Measurements from ENCODE around the gene APLF. TPM values are rescaled to one million over a fixed set of nuclear protein-coding genes. Genes with fewer than 3 reads are reported as not detected.

APLF gene
- total RNA-seq, 1 experiment from 2014 or later, result 2.4 TPM

- TF ChIP-seq CTCF (conservative IDR thresholded peaks at IDR 0.05; ENCODE audit: low read depth, low read length) (no peak), EZH2phosphoT487 (IDR thresholded peaks at IDR 0.05; ENCODE audit: borderline replicate concordance, low read length) (no peak), EZH2 (IDR thresholded peaks at IDR 0.05; ENCODE audit: low read length, unreplicated experiment) (no peak)
- ChIA-PET POLR2A (ENCODE audit: unreplicated experiment) (no interaction called here), CTCF (no interaction called here)
- Histone ChIP-seq H3K27me3 (ENCODE audit: low read length) (no peaks in the 10 kb centered on the region), H3K9me3 (ENCODE audit: low read length) (no peaks in the 10 kb centered on the region), H3K4me1 (ENCODE audit: insufficient read depth, low read length) (peaks cover 30% of the 10 kb centered on the region), H3K9me2 (replicated peaks; ENCODE audit: low read length) (no peaks in the 10 kb centered on the region), H4K20me1 (ENCODE audit: low read length) (no peaks in the 10 kb centered on the region), H3K9ac (ENCODE audit: low read length) (no peak overlapping the region), H3K79me2 (ENCODE audit: low read length) (peaks cover 8% of the 10 kb centered on the region; the same call in 1 of the 2 replicates), H3K4me2 (ENCODE audit: low read length) (no peak overlapping the region), H2AFZ (ENCODE audit: low read length) (no peak overlapping the region), H3K27ac (ENCODE audit: low read length) (no peak overlapping the region), H3K4me3 (ENCODE audit: low read length) (no peak overlapping the region), H3K36me3 (ENCODE audit: low read depth, low read length) (no peaks in the 10 kb centered on the region), H3F3A (ENCODE audit: low read length, unreplicated experiment) (no peaks in the 10 kb centered on the region)
- no TSS peak for BruUV-seq (replicated peaks)
- ATAC-seq (no peak), DNase-seq (peak; percentile 70)
- intact Hi-C loops (cut with micrococcal nuclease), result loop anchor here (5.0 kb wide), 2 partner anchors 437 to 457 kb away; no protein-coding TSS in a partner anchor
These were observed 2.5 kb downstream of the APLF start for GRCh38 chr2:68469935-68470334.

GRCh38 chr2:68471385-68471784 is 4.0 kb downstream of the APLF start:
- no peak overlapping the region for H3K27ac ChIP-seq (ENCODE audit: low read length)
- H3K9ac ChIP-seq (ENCODE audit: low read length), result no peak overlapping the region
- H3K9me2 ChIP-seq (replicated peaks; ENCODE audit: low read length), result no peaks in the 10 kb centered on the region
- BruUV-seq (replicated peaks), result no TSS peak
- ChIA-PET CTCF (no interaction called here), POLR2A (ENCODE audit: unreplicated experiment) (no interaction called here)
- H3K79me2 ChIP-seq (ENCODE audit: low read length), result peaks cover 8% of the 10 kb centered on the region; the same call in 1 of the 2 replicates
- no peak for TF ChIP-seq EZH2 (IDR thresholded peaks at IDR 0.05; ENCODE audit: low read length, unreplicated experiment)
- no peak for TF ChIP-seq CTCF (conservative IDR thresholded peaks at IDR 0.05; ENCODE audit: low read depth, low read length)
- TF ChIP-seq EZH2phosphoT487 (IDR thresholded peaks at IDR 0.05; ENCODE audit: borderline replicate concordance, low read length), result no peak
- ATAC-seq (no peak), DNase-seq (no peak)
- H3K9me3 ChIP-seq (ENCODE audit: low read length), result no peaks in the 10 kb centered on the region
- H3K4me3 ChIP-seq (ENCODE audit: low read length), result no peak overlapping the region
- H2AFZ ChIP-seq (ENCODE audit: low read length), result no peak overlapping the region
- H4K20me1 ChIP-seq (ENCODE audit: low read length), result no peaks in the 10 kb centered on the region
- no peaks in the 10 kb centered on the region for H3F3A ChIP-seq (ENCODE audit: low read length, unreplicated experiment)
- no peaks in the 10 kb centered on the region for H3K27me3 ChIP-seq (ENCODE audit: low read length)
- intact Hi-C loops (cut with micrococcal nuclease), result no loop called here
- H3K4me1 ChIP-seq (ENCODE audit: insufficient read depth, low read length), result peaks cover 17% of the 10 kb centered on the region
- H3K36me3 ChIP-seq (ENCODE audit: low read depth, low read length), result no peaks in the 10 kb centered on the region
- H3K4me2 ChIP-seq (ENCODE audit: low read length), result no peak overlapping the region

- Histone ChIP-seq H2AFZ (ENCODE audit: low read length) (no peak overlapping the region), H3K9me3 (ENCODE audit: low read length) (no peaks in the 10 kb centered on the region), H3K4me2 (ENCODE audit: low read length) (no peak overlapping the region), H4K20me1 (ENCODE audit: low read length) (no peaks in the 10 kb centered on the region), H3K4me1 (ENCODE audit: insufficient read depth, low read length) (peaks cover 17% of the 10 kb centered on the region), H3F3A (ENCODE audit: low read length, unreplicated experiment) (no peaks in the 10 kb centered on the region), H3K27me3 (ENCODE audit: low read length) (no peaks in the 10 kb centered on the region), H3K4me3 (ENCODE audit: low read length) (no peak overlapping the region), H3K27ac (ENCODE audit: low read length) (no peak overlapping the region), H3K79me2 (ENCODE audit: low read length) (peaks cover 6% of the 10 kb centered on the region; the same call in 1 of the 2 replicates), H3K36me3 (ENCODE audit: low read depth, low read length) (no peaks in the 10 kb centered on the region), H3K9ac (ENCODE audit: low read length) (no peak overlapping the region), H3K9me2 (replicated peaks; ENCODE audit: low read length) (no peaks in the 10 kb centered on the region)
- TF ChIP-seq EZH2 (IDR thresholded peaks at IDR 0.05; ENCODE audit: low read length, unreplicated experiment) (no peak), CTCF (conservative IDR thresholded peaks at IDR 0.05; ENCODE audit: low read depth, low read length) (no peak), EZH2phosphoT487 (IDR thresholded peaks at IDR 0.05; ENCODE audit: borderline replicate concordance, low read length) (no peak)
- ATAC-seq (no peak), DNase-seq (no peak)
- ChIA-PET POLR2A (ENCODE audit: unreplicated experiment) (no interaction called here), CTCF (no interaction called here)
- no TSS peak for BruUV-seq (replicated peaks)
- intact Hi-C loops (cut with micrococcal nuclease), result no loop called here
These were observed 5.5 kb downstream of the APLF start for GRCh38 chr2:68472796-68473414.
